Left hindlimb (tissue), 1 donor: ENCODE measurements around the gene WNT11.
A peak's percentile ranks its signal among the peaks of the same experiment; 100 is the strongest.

ENCODE experiments used
- DNase-seq: peaks from one replicate; pipeline ENCODE4 v3.0.0-alpha.2; 2018

WNT11 gene

DNA sequence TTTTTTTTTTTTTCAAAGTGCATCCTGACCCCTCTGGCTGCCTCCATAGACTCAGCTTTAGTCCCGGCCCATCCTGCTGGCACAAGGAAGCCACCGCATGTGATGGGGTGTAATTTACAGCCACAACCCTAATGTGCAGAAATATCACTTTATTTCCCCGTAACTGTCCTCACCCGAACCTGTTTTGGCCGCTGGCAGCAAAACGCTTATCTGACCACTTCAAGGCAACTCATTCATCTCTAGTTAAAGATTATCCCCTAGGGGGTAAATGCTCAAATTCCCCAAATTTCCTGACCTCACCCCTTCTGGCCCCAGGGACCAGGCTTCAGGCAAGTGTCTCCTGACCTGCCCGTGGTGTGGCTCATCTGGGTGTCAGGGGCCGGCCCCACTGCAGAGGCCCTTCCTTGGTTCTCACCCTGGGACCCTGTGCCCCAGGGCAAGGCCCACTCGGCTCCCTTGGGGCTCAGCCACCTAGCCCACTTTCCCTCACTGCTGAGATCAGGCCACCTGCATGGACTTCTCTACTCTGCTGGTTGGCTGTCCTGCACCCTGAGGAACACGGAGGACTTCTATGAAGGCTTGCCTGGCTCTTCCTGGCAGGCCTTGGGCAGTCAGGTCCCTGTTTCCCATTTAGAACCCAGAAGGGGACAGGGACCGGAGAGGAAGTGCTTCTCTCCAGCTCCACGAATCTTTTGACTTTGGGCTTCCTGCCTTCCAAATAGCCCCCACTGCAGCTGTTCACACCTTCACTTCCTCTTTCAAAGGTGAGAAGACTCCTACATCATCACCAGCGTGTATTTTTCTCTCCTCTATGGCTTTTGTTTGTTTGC lies 53.3 kb downstream of the WNT11 start:
- no peak for DNase-seq

GRCh38 chr11:76152086-76152681 lies 54.1 kb downstream of the WNT11 start:
- peak; percentile 81 for DNase-seq

DNA sequence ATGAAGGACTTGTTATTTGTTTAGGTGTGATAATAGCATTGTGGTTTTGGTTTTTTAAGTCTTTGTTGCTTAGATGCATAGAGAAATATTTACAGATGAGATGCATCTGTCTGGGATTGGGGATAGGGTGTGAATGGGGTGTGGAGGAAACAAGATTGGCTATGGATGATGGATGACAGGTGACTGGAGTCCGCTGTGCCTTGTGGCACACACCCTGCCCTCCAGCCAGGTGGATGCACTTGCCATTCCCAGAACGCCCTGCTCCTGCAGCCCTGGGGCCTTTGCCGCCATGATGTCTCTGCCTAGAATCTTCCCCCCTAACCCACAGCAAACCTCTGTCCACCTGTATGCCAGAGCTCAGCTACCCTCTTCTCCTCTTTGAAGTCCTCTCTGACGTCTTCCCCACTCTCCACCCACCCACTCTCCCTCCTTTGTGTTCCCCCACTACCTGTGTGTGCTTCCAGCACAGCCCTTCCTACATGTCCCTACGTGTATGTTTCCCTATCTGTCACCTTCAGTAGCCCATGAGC lies 54.7 kb downstream of the WNT11 start:
- DNase-seq = no peak

GRCh38 chr11:76150141-76150540 lies 56.2 kb downstream of the WNT11 start:
- no peak for DNase-seq

DNA sequence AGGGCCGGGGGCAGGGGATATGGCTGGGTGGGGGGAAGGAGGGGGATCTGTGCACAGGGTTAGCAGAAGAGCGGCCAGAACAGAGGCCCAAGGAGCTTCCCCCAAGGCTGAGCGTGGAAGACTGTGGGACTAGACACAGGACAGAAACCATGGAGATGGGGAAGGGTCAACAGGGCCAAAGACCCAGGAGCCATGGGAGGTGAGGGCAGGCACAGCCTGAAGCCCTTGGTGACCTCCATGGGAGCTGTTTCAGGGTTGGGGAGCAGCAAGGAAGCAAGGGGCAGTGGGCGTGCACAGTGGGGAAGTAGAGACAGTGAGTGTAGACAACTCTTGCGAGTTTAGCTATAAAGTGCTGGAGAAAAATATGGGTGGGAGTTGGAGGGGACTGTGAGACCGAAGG lies 56.6 kb downstream of the WNT11 start:
- no peak for DNase-seq

- DNase-seq = no peak
Observed at GRCh38 chr11:76148941-76149613, 57.2 kb downstream of the WNT11 start.

- no peak for DNase-seq
Observed at GRCh38 chr11:76148231-76148630, 58.1 kb downstream of the WNT11 start.

GRCh38 chr11:76147106-76147740 lies 59.1 kb downstream of the WNT11 start:
- DNase-seq = no peak

GRCh38 chr11:76143274-76143673 lies 63.0 kb downstream of the WNT11 start:
- no peak for DNase-seq

- no peak for DNase-seq
Observed at GRCh38 chr11:76141901-76142588, 64.3 kb downstream of the WNT11 start.

DNA sequence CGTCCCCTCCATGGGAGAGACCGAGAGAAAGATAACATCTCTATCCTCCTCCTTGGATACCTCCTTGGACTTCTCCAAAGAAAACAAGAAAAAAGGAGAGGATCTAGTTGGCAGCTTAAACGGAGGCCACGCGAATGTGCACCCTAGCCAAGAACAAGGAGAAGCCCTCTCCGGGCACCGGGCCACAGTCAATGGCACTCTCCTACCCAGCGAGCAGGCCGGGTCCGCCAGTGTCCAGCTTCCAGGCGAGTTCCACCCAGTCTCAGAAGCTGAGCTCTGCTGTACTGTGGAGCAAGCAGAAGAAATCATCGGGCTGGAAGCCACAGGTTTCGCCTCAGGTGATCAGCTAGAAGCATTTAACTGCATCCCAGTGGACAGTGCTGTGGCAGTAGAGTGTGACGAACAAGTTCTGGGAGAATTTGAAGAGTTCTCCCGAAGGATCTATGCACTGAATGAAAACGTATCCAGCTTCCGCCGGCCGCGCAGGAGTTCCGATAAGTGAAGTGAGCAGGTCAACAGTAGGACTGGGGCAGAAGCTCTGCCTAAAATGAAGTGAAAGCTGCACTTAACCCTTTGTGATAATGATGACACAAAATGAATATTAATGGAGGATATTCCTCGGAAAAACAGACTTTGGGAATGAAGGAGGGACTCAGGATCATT lies 65.3 kb downstream of the WNT11 start:
- no peak for DNase-seq

- no peak for DNase-seq
Observed at GRCh38 chr11:76139314-76139713, 67.0 kb downstream of the WNT11 start.
